Uterus (tissue), 4 donors: Measurements from ENCODE around the gene FAM120A. TPM values are rescaled to one million over a fixed set of nuclear protein-coding genes. Genes with fewer than 3 reads are reported as not detected.

Experiments used
- DNase-seq, 2 donors: peaks; one replicate each; pipeline ENCODE4 v3.0.0-alpha.2; 2019 to 2020
- H3K27ac ChIP-seq, 2 donors: fragments of 200-600 bp; sonication (generic); 1 replicate in 1 of 2; 2 replicates in 1 of 2; pipeline ENCODE4 v1.5.1; 2016 to 2018
- H3K27me3 ChIP-seq, 2 donors: fragments of 200-600 bp; sonication (generic); one replicate each; pipeline ENCODE4 v1.5.1; 2018 to 2019; ENCODE audit warnings: control low read depth in 1 of 2
- H3K36me3 ChIP-seq, 2 donors: fragments of 200-600 bp; sonication (generic); one replicate each; pipeline ENCODE4 v1.5.1; 2019; ENCODE audit warnings: control low read depth in 1 of 2
- H3K4me1 ChIP-seq, 2 donors: fragments of 200-600 bp; sonication (generic); one replicate each; pipeline ENCODE4 v1.5.1; 2018 to 2019; ENCODE audit warnings: control low read depth in 1 of 2
- H3K4me3 ChIP-seq, 2 donors: fragments of 200-600 bp; sonication (generic); 1 replicate in 1 of 2; 2 replicates in 1 of 2; pipeline ENCODE4 v1.5.1; 2018 to 2019; ENCODE audit warnings: mild to moderate bottlenecking in 1 of 2
- H3K9me3 ChIP-seq, 2 donors: fragments of 200-600 bp; sonication (generic); one replicate each; pipeline ENCODE4 v1.5.1; 2019; ENCODE audit warnings: control low read depth in 1 of 2
- POLR2A ChIP-seq, 2 donors: fragments of 450-650 bp; IDR thresholded peaks; one replicate each; pipeline ENCODE4 v1.6.1; 2016; ENCODE audit warnings: antibody characterized with exemption in 2 of 2, mild to moderate bottlenecking in 1 of 2, moderate library complexity in 1 of 2
- intact Hi-C: fragments of 100-400 bp; cut with DNase I; formaldehyde crosslinking; loops from one replicate; pipeline ENCODE4 v1.15.1; 2023; ENCODE audit warnings: low total_unique reads
- total RNA-seq, 4 donors: library from RNA; depleted of rRNA in 3 of 4; stranded (reverse); fragments of >200 nt in 3 of 4; gene quantifications; one replicate each; pipeline versions ENCODE4 v1.1.0 to v1.2.4, GENCODE V29; 2014 to 2023
- TF ChIP-seq, protein P1 (sequence below), 4 experiments: fragments of 200-600 bp in 2 of 4; fragments of 450-650 bp in 2 of 4; sonication (generic) in 2 of 4; IDR thresholded peaks; one replicate each; pipeline ENCODE4 v1.5.1; 2016 to 2019; ENCODE audit warnings: antibody characterized with exemption in 4 of 4, mild to moderate bottlenecking in 2 of 4, moderate library complexity in 1 of 4
- donor health status: DM: yes; HTN: yes; CAD: no.

FAM120A gene
- total RNA-seq, 4 donors from 2014 or later: 36.8 to 110 (median 103) TPM

DNA sequence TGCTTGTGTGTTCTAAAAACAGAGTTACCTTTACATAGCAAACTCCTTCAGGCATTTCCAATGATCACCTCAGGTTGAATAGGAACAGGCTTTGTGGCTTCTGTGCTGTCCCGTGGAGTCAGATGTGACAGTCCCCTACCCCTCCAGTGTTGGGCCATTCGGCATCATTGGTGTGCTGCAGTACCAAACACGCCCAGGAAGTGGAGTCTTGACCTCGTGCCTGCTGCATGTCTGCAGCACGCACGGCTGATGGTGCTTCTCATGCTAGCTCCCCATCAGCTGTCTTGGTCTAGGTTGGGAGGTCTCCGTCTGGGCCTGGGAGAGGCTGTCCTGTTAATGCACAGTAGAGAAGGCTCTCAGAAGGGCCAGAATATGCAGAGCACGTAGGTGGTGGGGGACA is 82.4 kb downstream of the FAM120A start:
- intact Hi-C loops: no loop called here
- H3K36me3 ChIP-seq: no peaks in the 10 kb centered on the region

DNA sequence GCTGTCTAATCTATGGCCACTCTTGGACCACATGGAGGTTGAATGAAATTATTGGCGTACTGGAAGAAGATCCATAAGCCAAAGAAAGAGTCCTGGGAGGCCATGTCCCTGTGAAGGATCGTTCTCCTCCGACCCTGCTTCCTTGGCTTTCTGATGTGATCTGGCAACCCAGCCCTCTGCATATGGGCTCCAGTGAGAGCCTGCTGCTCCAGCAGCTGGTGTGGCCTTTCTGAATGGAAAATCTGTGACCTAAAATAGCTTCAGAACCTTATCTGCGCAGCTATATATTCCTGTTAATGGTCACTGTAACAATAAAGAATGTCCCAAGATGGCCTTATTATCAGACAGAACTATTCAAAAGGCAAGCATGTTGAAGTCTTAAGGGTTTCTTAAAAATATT is 84.7 kb downstream of the FAM120A start:
- no peaks in the 10 kb centered on the region for H3K9me3 ChIP-seq
- no peak overlapping the region for H3K4me3 ChIP-seq
- no peaks in the 10 kb centered on the region for H3K4me1 ChIP-seq
- H3K27me3 ChIP-seq: no peaks in the 10 kb centered on the region
- H3K27ac ChIP-seq: no peak overlapping the region
- H3K36me3 ChIP-seq: no peaks in the 10 kb centered on the region
- intact Hi-C loops: no loop called here
- no peak for DNase-seq
- no peak for TF ChIP-seq POLR2A (IDR thresholded peaks at IDR 0.05)
- TF ChIP-seq, protein P1, sequence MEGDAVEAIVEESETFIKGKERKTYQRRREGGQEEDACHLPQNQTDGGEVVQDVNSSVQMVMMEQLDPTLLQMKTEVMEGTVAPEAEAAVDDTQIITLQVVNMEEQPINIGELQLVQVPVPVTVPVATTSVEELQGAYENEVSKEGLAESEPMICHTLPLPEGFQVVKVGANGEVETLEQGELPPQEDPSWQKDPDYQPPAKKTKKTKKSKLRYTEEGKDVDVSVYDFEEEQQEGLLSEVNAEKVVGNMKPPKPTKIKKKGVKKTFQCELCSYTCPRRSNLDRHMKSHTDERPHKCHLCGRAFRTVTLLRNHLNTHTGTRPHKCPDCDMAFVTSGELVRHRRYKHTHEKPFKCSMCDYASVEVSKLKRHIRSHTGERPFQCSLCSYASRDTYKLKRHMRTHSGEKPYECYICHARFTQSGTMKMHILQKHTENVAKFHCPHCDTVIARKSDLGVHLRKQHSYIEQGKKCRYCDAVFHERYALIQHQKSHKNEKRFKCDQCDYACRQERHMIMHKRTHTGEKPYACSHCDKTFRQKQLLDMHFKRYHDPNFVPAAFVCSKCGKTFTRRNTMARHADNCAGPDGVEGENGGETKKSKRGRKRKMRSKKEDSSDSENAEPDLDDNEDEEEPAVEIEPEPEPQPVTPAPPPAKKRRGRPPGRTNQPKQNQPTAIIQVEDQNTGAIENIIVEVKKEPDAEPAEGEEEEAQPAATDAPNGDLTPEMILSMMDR (IDR thresholded peaks at IDR 0.05): no peak

More for the DNA sequence above, 82.4 kb downstream of the FAM120A start:
- TF ChIP-seq, protein P1 (IDR thresholded peaks at IDR 0.05): no peak
- TF ChIP-seq POLR2A (IDR thresholded peaks at IDR 0.05): no peak
- no peak overlapping the region for H3K27ac ChIP-seq
- DNase-seq: no peak
- no peak overlapping the region for H3K4me3 ChIP-seq
- H3K27me3 ChIP-seq: no peaks in the 10 kb centered on the region
- H3K9me3 ChIP-seq: no peaks in the 10 kb centered on the region
- H3K4me1 ChIP-seq: no peaks in the 10 kb centered on the region

DNA sequence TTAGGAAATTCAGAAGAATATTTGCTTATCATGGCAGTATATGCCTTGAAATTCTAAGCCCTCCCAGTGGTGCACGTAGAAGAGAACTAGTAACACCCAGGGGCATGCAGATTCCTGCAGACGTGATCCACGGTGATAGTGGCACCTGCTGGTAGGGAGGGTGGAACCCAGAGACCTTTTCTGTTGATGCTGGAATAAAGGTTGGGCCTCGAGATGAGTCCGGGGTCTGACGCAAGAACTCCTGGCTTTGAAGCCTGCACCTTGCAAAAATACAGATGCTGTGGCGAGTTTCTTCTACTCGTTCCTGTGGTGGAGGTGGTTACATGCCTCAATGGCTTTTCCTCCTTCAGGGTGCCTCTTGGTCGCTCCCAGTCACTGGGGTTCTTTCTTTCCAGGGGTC is 85.4 kb downstream of the FAM120A start:
- Histone ChIP-seq H3K4me3 (no peak overlapping the region), H3K27ac (no peak overlapping the region), H3K36me3 (no peaks in the 10 kb centered on the region), H3K4me1 (no peaks in the 10 kb centered on the region), H3K27me3 (no peaks in the 10 kb centered on the region), H3K9me3 (no peaks in the 10 kb centered on the region)
- no peak for TF ChIP-seq POLR2A (IDR thresholded peaks at IDR 0.05)
- no peak for DNase-seq
- intact Hi-C loops: no loop called here

DNA sequence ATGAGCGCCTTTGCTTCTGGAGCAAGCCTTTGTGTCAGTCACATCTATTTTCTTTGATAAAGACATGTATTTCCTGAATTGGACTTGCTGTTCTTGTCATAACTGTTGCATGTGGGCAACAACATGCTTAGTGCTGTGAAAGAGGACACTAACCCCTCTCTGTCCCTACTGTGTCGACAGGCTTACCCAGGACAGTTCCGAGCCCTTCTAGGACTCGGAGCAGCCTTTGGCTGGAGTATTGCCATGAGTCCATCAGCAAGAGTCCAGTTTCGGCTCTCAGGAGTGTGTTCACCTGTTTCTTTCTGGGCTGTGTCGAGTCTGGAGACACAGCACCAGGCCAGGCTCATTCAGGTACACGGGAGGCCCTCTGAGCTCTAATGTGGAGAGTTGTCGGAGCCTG is 88.8 kb downstream of the FAM120A start:
- H3K36me3 ChIP-seq: no peaks in the 10 kb centered on the region

DNA sequence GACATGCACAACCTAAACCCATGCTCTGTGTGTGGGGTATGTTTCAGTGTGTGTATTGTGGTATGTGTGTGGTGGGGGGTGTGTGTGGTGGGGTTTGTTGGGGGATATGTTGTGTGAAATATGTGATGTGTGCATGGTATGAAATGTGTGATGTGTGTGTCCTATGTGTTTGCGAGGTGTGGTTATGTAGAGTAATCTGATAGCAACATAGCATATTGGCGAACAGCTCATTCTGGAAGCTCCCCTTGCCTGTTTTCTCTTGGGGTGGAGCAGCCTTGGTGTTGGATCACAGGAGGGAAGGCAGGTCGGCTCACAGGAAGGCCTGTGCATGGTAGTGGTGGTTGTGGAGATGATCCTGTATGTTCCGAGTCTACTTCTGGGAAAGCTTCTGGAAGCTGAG is 89.5 kb downstream of the FAM120A start:
- DNase-seq: no peak
- peaks cover 0 to 4% of the 10 kb centered on the region in 2 donors for H3K4me1 ChIP-seq
- H3K4me3 ChIP-seq: no peak overlapping the region
- no peak overlapping the region for H3K27ac ChIP-seq
- no peaks in the 10 kb centered on the region for H3K9me3 ChIP-seq
- H3K27me3 ChIP-seq: no peaks in the 10 kb centered on the region
- no peaks in the 10 kb centered on the region for H3K36me3 ChIP-seq
- intact Hi-C loops: no loop called here
- TF ChIP-seq, protein P1 (IDR thresholded peaks at IDR 0.05): no peak
- TF ChIP-seq POLR2A (IDR thresholded peaks at IDR 0.05): no peak

More for the DNA sequence above, 88.8 kb downstream of the FAM120A start:
- Histone ChIP-seq H3K27ac (no peak overlapping the region), H3K9me3 (no peaks in the 10 kb centered on the region), H3K4me3 (no peak overlapping the region), H3K27me3 (no peaks in the 10 kb centered on the region), H3K4me1 (peaks cover 0 to 4% of the 10 kb centered on the region in 2 donors)
- no peak for DNase-seq
- no peak for TF ChIP-seq POLR2A (IDR thresholded peaks at IDR 0.05)
- TF ChIP-seq, protein P1 (IDR thresholded peaks at IDR 0.05): no peak
- intact Hi-C loops: no loop called here
